BJ (cell line): ENCODE data around the gene KLHL30. TPM values are rescaled to one million over a fixed set of nuclear protein-coding genes. Genes with fewer than 3 reads are reported as not detected.

ENCODE experiments used
- CTCF ChIA-PET: fragments of 350-600 bp; formaldehyde crosslinking; extraction: SDS; loops from one replicate; lab custom pipeline; 2021; ENCODE audit warnings: antibody characterized with exemption, inconsistent platforms; lab: Yijun Ruan, JAX
- POLR2A ChIA-PET: fragments of 300-600 bp; sonication (Branson Sonifier 250); formaldehyde crosslinking; extraction: SDS; loops from one replicate; lab custom pipeline; 2021; ENCODE audit warnings: antibody characterized with exemption; lab: Charles Lee
- DNase-seq: peaks from one replicate; pipeline ENCODE4 v3.0.0-alpha.2; 2011; ENCODE audit warnings: low read depth
- H3K27me3 ChIP-seq: 2 replicates; pipeline ENCODE4 v1.6.0; 2011; ENCODE audit warnings: low read length; ENCODE audit not compliant: control insufficient read depth, insufficient read depth
- H3K36me3 ChIP-seq: 2 replicates; pipeline ENCODE4 v1.5.1; 2011; ENCODE audit warnings: low read length; ENCODE audit not compliant: control insufficient read depth, insufficient read depth
- H3K4me3 ChIP-seq: 2 replicates; pipeline ENCODE4 v1.5.1; 2011; ENCODE audit warnings: low read depth, mild to moderate bottlenecking, control low read depth, low read length
- CTCF ChIP-seq: IDR thresholded peaks from 2 replicates; pipeline ENCODE4 v1.5.1; 2011; ENCODE audit warnings: low read depth, mild to moderate bottlenecking, control low read depth, inconsistent platforms, low read length, moderate library complexity; ENCODE audit not compliant: insufficient read depth
- polyA plus RNA-seq: library from polyadenylated mRNA; depleted of rRNA; stranded (reverse); fragments of >200 nt; gene quantifications from 2 replicates; pipeline ENCODE4 v1.2.3, GENCODE V29; 2011

KLHL30 gene
- polyA plus RNA-seq, 1 experiment = 0.58 TPM

GRCh38 chr2:238131761-238132462 lies 6.6 kb upstream of the KLHL30 start:
- Histone ChIP-seq H3K4me3 (no peak overlapping the region), H3K27me3 (no peaks in the 10 kb centered on the region), H3K36me3 (no peaks in the 10 kb centered on the region)
- ChIA-PET POLR2A (no interaction called here), CTCF (no interaction called here)
- no peak for DNase-seq
- TF ChIP-seq CTCF = no peak

GRCh38 chr2:238132463-238133450 lies 5.7 kb upstream of the KLHL30 start:
- TF ChIP-seq CTCF = no peak
- ChIA-PET CTCF (interaction anchor here (0.5 to 0.6 kb wide), 2 partner anchors 11 to 110 kb away, joined by 3 read pairs; no protein-coding TSS in a partner anchor), POLR2A (no interaction called here)
- no peak for DNase-seq
- Histone ChIP-seq H3K27me3 (no peaks in the 10 kb centered on the region), H3K36me3 (no peaks in the 10 kb centered on the region), H3K4me3 (no peak overlapping the region)

GRCh38 chr2:238133499-238134392 lies 4.7 kb upstream of the KLHL30 start:
- Histone ChIP-seq H3K36me3 (no peaks in the 10 kb centered on the region), H3K27me3 (no peaks in the 10 kb centered on the region), H3K4me3 (no peak overlapping the region)
- POLR2A ChIA-PET = no interaction called here
- no peak for DNase-seq
- TF ChIP-seq CTCF = 0 out of 2 replicates have a peak, but pooled peaks have one; percentile 2
- CTCF ChIA-PET = interaction anchor here (0.6 to 1.3 kb wide), 2 partner anchors 8 to 10 kb away, joined by 3 to 4 read pairs; no protein-coding TSS in a partner anchor

GRCh38 chr2:238134393-238134785 lies 4.1 kb upstream of the KLHL30 start:
- no peak overlapping the region for H3K4me3 ChIP-seq
- DNase-seq = no peak
- H3K36me3 ChIP-seq = no peaks in the 10 kb centered on the region
- CTCF ChIA-PET = interaction anchor here (1.3 kb wide), 1 partner anchor 9 kb away, joined by 4 read pairs; no protein-coding TSS in a partner anchor
- TF ChIP-seq CTCF = no peak
- H3K27me3 ChIP-seq = no peaks in the 10 kb centered on the region
- POLR2A ChIA-PET = no interaction called here
